ENCODE measurements around the gene SCNN1G. TPM values are rescaled to one million over a fixed set of nuclear protein-coding genes. Genes with fewer than 3 reads are reported as not detected.

SCNN1G gene
- total and polyA plus RNA-seq, 2 of the 13 experiments (the other 11 are each of a cell fraction or from before 2014, with no cell fraction given): not detected

DNA sequence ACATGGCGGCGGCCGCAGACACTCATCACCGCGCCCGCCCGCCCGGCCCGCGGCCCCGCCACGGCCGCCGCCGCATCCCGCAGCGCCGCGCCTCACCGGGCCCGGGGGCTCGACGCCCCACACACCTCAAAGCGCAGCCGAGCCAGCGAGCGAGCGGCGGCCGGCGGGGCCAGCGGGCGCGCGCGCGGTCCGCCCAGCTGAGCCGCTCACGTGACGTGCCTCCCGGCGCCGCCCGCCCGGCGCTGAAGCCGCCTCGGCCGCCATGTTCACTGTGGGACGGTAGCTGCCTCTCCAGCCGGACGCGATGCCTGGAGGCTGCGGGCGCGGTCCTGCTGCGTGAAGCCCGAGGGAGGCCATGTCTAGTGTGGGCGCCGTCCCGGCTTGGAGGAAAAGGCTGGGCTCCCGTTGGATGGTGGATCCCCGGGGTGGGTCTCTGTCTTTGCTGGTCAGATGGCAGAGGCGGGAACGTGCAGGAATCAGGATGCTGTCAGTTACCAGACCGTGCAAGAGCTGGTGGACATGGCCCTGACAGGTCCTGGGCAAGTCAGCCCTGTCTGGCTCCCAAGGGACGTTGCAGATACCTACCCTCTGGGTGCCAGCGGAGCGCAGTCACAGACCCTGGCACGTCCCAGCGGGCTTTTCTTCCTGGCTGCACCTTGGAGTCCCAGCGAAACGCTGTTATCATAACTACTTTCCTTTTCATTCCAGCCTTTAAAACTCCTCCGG, 33.1 kb upstream of the SCNN1G start, which contains the start of gene USP31 (continued):
- 0 out of 2 replicates have a peak, but pooled peaks have one; percentile 50 for TF ChIP-seq DR1 (CRISPR knock-in tag; IDR thresholded peaks at IDR 0.05)
- TF ChIP-seq, protein P1, sequence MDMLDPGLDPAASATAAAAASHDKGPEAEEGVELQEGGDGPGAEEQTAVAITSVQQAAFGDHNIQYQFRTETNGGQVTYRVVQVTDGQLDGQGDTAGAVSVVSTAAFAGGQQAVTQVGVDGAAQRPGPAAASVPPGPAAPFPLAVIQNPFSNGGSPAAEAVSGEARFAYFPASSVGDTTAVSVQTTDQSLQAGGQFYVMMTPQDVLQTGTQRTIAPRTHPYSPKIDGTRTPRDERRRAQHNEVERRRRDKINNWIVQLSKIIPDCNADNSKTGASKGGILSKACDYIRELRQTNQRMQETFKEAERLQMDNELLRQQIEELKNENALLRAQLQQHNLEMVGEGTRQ (IDR thresholded peaks at IDR 0.05; ENCODE audit: low read depth, low read length): peak; percentile 90
- TF ChIP-seq, protein P1 (CRISPR knock-in tag; IDR thresholded peaks at IDR 0.05; ENCODE audit: borderline replicate concordance): peak; percentile 89; the same call in 1 of the 2 replicates
- TF ChIP-seq RARG (CRISPR knock-in tag; IDR thresholded peaks at IDR 0.05; ENCODE audit: low read depth): no peak
- TF ChIP-seq, protein P2, sequence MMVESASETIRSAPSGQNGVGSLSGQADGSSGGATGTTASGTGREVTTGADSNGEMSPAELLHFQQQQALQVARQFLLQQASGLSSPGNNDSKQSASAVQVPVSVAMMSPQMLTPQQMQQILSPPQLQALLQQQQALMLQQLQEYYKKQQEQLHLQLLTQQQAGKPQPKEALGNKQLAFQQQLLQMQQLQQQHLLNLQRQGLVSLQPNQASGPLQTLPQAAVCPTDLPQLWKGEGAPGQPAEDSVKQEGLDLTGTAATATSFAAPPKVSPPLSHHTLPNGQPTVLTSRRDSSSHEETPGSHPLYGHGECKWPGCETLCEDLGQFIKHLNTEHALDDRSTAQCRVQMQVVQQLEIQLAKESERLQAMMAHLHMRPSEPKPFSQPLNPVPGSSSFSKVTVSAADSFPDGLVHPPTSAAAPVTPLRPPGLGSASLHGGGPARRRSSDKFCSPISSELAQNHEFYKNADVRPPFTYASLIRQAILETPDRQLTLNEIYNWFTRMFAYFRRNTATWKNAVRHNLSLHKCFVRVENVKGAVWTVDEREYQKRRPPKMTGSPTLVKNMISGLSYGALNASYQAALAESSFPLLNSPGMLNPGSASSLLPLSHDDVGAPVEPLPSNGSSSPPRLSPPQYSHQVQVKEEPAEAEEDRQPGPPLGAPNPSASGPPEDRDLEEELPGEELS (CRISPR knock-in tag; IDR thresholded peaks at IDR 0.05): peak; percentile 65; the same call in 1 of the 2 replicates
- peak; percentile 75 for TF ChIP-seq RXRB (CRISPR knock-in tag; IDR thresholded peaks at IDR 0.05; ENCODE audit: borderline replicate concordance)
- peak; percentile 81; the same call in 1 of the 2 replicates for TF ChIP-seq SMAD3 (CRISPR knock-in tag; IDR thresholded peaks at IDR 0.05)
- TF ChIP-seq MNT (IDR thresholded peaks at IDR 0.05): no peak
- TF ChIP-seq, protein P3, sequence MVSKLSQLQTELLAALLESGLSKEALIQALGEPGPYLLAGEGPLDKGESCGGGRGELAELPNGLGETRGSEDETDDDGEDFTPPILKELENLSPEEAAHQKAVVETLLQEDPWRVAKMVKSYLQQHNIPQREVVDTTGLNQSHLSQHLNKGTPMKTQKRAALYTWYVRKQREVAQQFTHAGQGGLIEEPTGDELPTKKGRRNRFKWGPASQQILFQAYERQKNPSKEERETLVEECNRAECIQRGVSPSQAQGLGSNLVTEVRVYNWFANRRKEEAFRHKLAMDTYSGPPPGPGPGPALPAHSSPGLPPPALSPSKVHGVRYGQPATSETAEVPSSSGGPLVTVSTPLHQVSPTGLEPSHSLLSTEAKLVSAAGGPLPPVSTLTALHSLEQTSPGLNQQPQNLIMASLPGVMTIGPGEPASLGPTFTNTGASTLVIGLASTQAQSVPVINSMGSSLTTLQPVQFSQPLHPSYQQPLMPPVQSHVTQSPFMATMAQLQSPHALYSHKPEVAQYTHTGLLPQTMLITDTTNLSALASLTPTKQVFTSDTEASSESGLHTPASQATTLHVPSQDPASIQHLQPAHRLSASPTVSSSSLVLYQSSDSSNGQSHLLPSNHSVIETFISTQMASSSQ (IDR thresholded peaks at IDR 0.05; ENCODE audit: low read depth): no peak; the same call in 1 of the 2 replicates
- TF ChIP-seq, protein P3 (CRISPR knock-in tag; IDR thresholded peaks at IDR 0.05; ENCODE audit: borderline replicate concordance): peak; percentile 30; the same call in 1 of the 2 replicates
- TF ChIP-seq, protein P4, sequence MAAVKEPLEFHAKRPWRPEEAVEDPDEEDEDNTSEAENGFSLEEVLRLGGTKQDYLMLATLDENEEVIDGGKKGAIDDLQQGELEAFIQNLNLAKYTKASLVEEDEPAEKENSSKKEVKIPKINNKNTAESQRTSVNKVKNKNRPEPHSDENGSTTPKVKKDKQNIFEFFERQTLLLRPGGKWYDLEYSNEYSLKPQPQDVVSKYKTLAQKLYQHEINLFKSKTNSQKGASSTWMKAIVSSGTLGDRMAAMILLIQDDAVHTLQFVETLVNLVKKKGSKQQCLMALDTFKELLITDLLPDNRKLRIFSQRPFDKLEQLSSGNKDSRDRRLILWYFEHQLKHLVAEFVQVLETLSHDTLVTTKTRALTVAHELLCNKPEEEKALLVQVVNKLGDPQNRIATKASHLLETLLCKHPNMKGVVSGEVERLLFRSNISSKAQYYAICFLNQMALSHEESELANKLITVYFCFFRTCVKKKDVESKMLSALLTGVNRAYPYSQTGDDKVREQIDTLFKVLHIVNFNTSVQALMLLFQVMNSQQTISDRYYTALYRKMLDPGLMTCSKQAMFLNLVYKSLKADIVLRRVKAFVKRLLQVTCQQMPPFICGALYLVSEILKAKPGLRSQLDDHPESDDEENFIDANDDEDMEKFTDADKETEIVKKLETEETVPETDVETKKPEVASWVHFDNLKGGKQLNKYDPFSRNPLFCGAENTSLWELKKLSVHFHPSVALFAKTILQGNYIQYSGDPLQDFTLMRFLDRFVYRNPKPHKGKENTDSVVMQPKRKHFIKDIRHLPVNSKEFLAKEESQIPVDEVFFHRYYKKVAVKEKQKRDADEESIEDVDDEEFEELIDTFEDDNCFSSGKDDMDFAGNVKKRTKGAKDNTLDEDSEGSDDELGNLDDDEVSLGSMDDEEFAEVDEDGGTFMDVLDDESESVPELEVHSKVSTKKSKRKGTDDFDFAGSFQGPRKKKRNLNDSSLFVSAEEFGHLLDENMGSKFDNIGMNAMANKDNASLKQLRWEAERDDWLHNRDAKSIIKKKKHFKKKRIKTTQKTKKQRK (IDR thresholded peaks at IDR 0.05; ENCODE audit: low read length): no peak
- TF ChIP-seq ZNF496 (CRISPR knock-in tag; IDR thresholded peaks at IDR 0.05; ENCODE audit: insufficient replicate concordance): no peak
- TF ChIP-seq IRF1 (CRISPR knock-in tag; IDR thresholded peaks at IDR 0.05; ENCODE audit: low read depth): no peak

Measured in HepG2 (cell line).